Endodermal cell (in vitro differentiated cells): Measurements from ENCODE around the gene NPDC1. TPM values are rescaled to one million over a fixed set of nuclear protein-coding genes. Genes with fewer than 3 reads are reported as not detected.

ENCODE experiments used
- DNase-seq: peaks from one replicate; pipeline ENCODE4 v3.0.0-alpha.2; 2017
- H3K27ac ChIP-seq: 2 replicates; pipeline ENCODE4 v1.5.1; 2013; ENCODE audit warnings: mild to moderate bottlenecking, low read depth, low read length, moderate library complexity
- H3K27me3 ChIP-seq: 2 replicates; pipeline ENCODE4 v1.6.1; 2013; ENCODE audit warnings: mild to moderate bottlenecking, low read length, moderate library complexity; ENCODE audit not compliant: insufficient read depth, control insufficient read depth, poor library complexity, severe bottlenecking
- H3K36me3 ChIP-seq: 2 replicates; pipeline ENCODE4 v1.7.0; 2013; ENCODE audit warnings: mild to moderate bottlenecking, low read length, moderate library complexity; ENCODE audit not compliant: control insufficient read depth, insufficient read depth
- H3K4me1 ChIP-seq: one replicate; pipeline ENCODE4 v1.7.0; 2013; ENCODE audit warnings: low read length; ENCODE audit not compliant: control insufficient read depth, insufficient read depth
- H3K4me3 ChIP-seq: 2 replicates; pipeline ENCODE4 v1.5.1; 2013; ENCODE audit warnings: mild to moderate bottlenecking, low read length, moderate library complexity
- H3K9ac ChIP-seq: 2 replicates; pipeline ENCODE4 v1.6.1; 2013; ENCODE audit warnings: mild to moderate bottlenecking, low read length, moderate library complexity; ENCODE audit not compliant: poor library complexity, severe bottlenecking; ENCODE audit errors: extremely low read depth
- H3K9me3 ChIP-seq: 2 replicates; pipeline ENCODE4 v1.6.1; 2013; ENCODE audit warnings: mild to moderate bottlenecking, low read length, moderate library complexity; ENCODE audit not compliant: control insufficient read depth
- H3K27ac Mint-ChIP-seq: 2 replicates; pipeline ENCODE4 v1.8.0; 2020; ENCODE audit warnings: mixed read lengths
- H3K27me3 Mint-ChIP-seq: 2 replicates; pipeline ENCODE4 v1.8.0; 2021; ENCODE audit warnings: mild to moderate bottlenecking, mixed read lengths; ENCODE audit not compliant: insufficient read depth
- H3K36me3 Mint-ChIP-seq: 2 replicates; pipeline ENCODE4 v1.8.0; 2020; ENCODE audit warnings: low read depth, mixed read lengths
- H3K4me1 Mint-ChIP-seq: 2 replicates; pipeline ENCODE4 v1.8.0; 2020; ENCODE audit warnings: mixed read lengths
- H3K4me3 Mint-ChIP-seq: 2 replicates; pipeline ENCODE4 v1.8.0; 2020; ENCODE audit warnings: mild to moderate bottlenecking, moderate library complexity, mixed read lengths
- H3K9me3 Mint-ChIP-seq: 2 replicates; pipeline ENCODE4 v1.8.0; 2020; ENCODE audit warnings: mild to moderate bottlenecking, mixed read lengths
- CTCF ChIP-seq: fragments of 200-600 bp; sonication (generic); conservative IDR thresholded peaks from 2 replicates; pipeline ENCODE4 v1.5.0; 2021; ENCODE audit warnings: antibody characterized with exemption, mild to moderate bottlenecking
- WGBS, 2 experiments: methylation state at CpG; one replicate each; pipeline versions ENCODE4 v1.1.5 to v1.1.7; 2013; ENCODE audit warnings: missing lambda C conversion rate in 2 of 2, mixed read lengths in 1 of 2; ENCODE audit not compliant: insufficient coverage in 1 of 2, insufficient read length in 1 of 2; 5-methylcytosine and 5-hydroxymethylcytosine counted together
- total RNA-seq, 2 donors: library from RNA; stranded (reverse); fragmentation: NEBNext Ultra II Directional in 1 of 2; extraction: Animal tissue kit (Norgen Biotek cat#: 25700) in 1 of 2; gene quantifications; 2 replicates in 1 of 2; 3 replicates in 1 of 2; pipeline ENCODE4 v1.2.1, GENCODE V29; 2021

Gene NPDC1
- total RNA-seq, 2 donors from 2014 or later: 60.8 to 73.3 TPM

- Mint-ChIP-seq H3K9me3 (no peaks in the 10 kb centered on the region), H3K27ac (no peak overlapping the region), H3K4me1 (no peaks in the 10 kb centered on the region), H3K4me3 (no peak overlapping the region), H3K27me3 (peaks cover 5% of the 10 kb centered on the region), H3K36me3 (peaks cover 4% of the 10 kb centered on the region)
- WGBS, 2 experiments: 93 to 94% methylated on average over 13 to 18 of the region's 18 CpGs
- H3K4me3 ChIP-seq: no peak overlapping the region
- no peak for DNase-seq
- H3K27ac ChIP-seq: no peak overlapping the region
- peaks cover 4% of the 10 kb centered on the region for H3K4me1 ChIP-seq
- peaks cover 9% of the 10 kb centered on the region for H3K36me3 ChIP-seq
- H3K9ac ChIP-seq: no peak overlapping the region
- H3K9me3 ChIP-seq: no peaks in the 10 kb centered on the region
- TF ChIP-seq CTCF: no peak
- no peaks in the 10 kb centered on the region for H3K27me3 ChIP-seq
Observed at GRCh38 chr9:136997830-136998234, 48.1 kb downstream of the NPDC1 start.

GRCh38 chr9:136997371-136997770, 48.6 kb downstream of the NPDC1 start:
- H3K4me3 Mint-ChIP-seq: no peak overlapping the region

GRCh38 chr9:136996361-136997292, 49.4 kb downstream of the NPDC1 start, which contains the start of gene CLIC3:
Gene CLIC3, minus strand, starts transcription at chr9:136996568. Its CDS starts 25 bp downstream, at chr9:136996543.
- H3K4me3 Mint-ChIP-seq: peak within 1 kb of the TSS; percentile 37
- DNase-seq: peak; percentile 85
- H3K9ac ChIP-seq: no peak within 1 kb of the TSS

More at GRCh38 chr9:136997371-136997770, 48.6 kb downstream of the NPDC1 start:
- Histone ChIP-seq H3K9me3 (no peaks in the 10 kb centered on the region), H3K27ac (no peak overlapping the region), H3K4me1 (peaks cover 4% of the 10 kb centered on the region), H3K36me3 (peaks cover 9% of the 10 kb centered on the region), H3K9ac (no peak overlapping the region), H3K4me3 (no peak overlapping the region), H3K27me3 (no peaks in the 10 kb centered on the region)
- DNase-seq: no peak
- Mint-ChIP-seq H3K9me3 (no peaks in the 10 kb centered on the region), H3K27me3 (peaks cover 5% of the 10 kb centered on the region), H3K4me1 (no peaks in the 10 kb centered on the region), H3K27ac (no peak overlapping the region), H3K36me3 (peaks cover 4% of the 10 kb centered on the region)
- WGBS, 2 experiments: 90 to 100% methylated on average over 3 to 10 of the region's 10 CpGs
- TF ChIP-seq CTCF: no peak

More at GRCh38 chr9:136996361-136997292, 49.4 kb downstream of the NPDC1 start, which contains the start of gene CLIC3:
- Histone ChIP-seq H3K27ac (no peak within 1 kb of the TSS), H3K4me3 (no peak within 1 kb of the TSS), H3K36me3 (peaks cover 9% of the 10 kb centered on the region), H3K27me3 (no peaks in the 10 kb centered on the region), H3K9me3 (no peaks in the 10 kb centered on the region), H3K4me1 (peaks cover 4% of the 10 kb centered on the region)
- 45 to 66% methylated on average over 17 to 35 of the region's 35 CpGs for WGBS, 2 experiments
- H3K27ac Mint-ChIP-seq: no peak within 1 kb of the TSS
- peaks cover 4% of the 10 kb centered on the region for H3K36me3 Mint-ChIP-seq
- TF ChIP-seq CTCF: no peak
- H3K4me1 Mint-ChIP-seq: no peaks in the 10 kb centered on the region
- peaks cover under 1% of the 10 kb centered on the region for H3K9me3 Mint-ChIP-seq
- peaks cover 5% of the 10 kb centered on the region for H3K27me3 Mint-ChIP-seq
